Suprapubic skin (tissue), 4 donors: ENCODE data around the gene NAT16. TPM values are rescaled to one million over a fixed set of nuclear protein-coding genes. Genes with fewer than 3 reads are reported as not detected.
A peak's percentile ranks its signal among the peaks of the same experiment; 100 is the strongest.

Source experiments
- DNase-seq, 2 donors: peaks; one replicate each; pipeline ENCODE4 v3.0.0-alpha.2; 2019; ENCODE audit warnings: low spot score in 2 of 2
- H3K27ac ChIP-seq: fragments of 200-600 bp; sonication (generic); one replicate; pipeline ENCODE4 v1.5.1; 2019
- H3K27me3 ChIP-seq: fragments of 200-600 bp; sonication (generic); one replicate; pipeline ENCODE4 v1.5.1; 2019
- H3K36me3 ChIP-seq: fragments of 200-600 bp; sonication (generic); one replicate; pipeline ENCODE4 v1.5.1; 2019
- H3K4me1 ChIP-seq: fragments of 200-600 bp; sonication (generic); one replicate; pipeline ENCODE4 v1.5.1; 2019
- H3K4me3 ChIP-seq: fragments of 200-600 bp; sonication (generic); one replicate; pipeline ENCODE4 v1.5.1; 2019; ENCODE audit warnings: mild to moderate bottlenecking
- H3K9me3 ChIP-seq: fragments of 200-600 bp; sonication (generic); one replicate; pipeline ENCODE4 v1.5.1; 2019
- CTCF ChIP-seq, 2 donors: fragments of 200-600 bp in 1 of 2; fragments of 450-650 bp in 1 of 2; sonication (generic) in 1 of 2; IDR thresholded peaks; one replicate each; pipeline ENCODE4 v1.5.1; 2016 to 2019; ENCODE audit warnings: antibody characterized with exemption in 2 of 2, mild to moderate bottlenecking in 1 of 2, moderate library complexity in 1 of 2
- EP300 ChIP-seq: sonication (generic); formaldehyde crosslinking; IDR thresholded peaks from one replicate; pipeline ENCODE4 v1.6.1; 2017; ENCODE audit warnings: antibody characterized with exemption
- POLR2A ChIP-seq, 2 donors: fragments of 450-650 bp; IDR thresholded peaks; one replicate each; pipeline ENCODE4 v1.6.1; 2017; ENCODE audit warnings: antibody characterized with exemption in 2 of 2, mild to moderate bottlenecking in 2 of 2, moderate library complexity in 2 of 2
- POLR2AphosphoS5 ChIP-seq, 3 donors: sonication (generic); formaldehyde crosslinking; IDR thresholded peaks; one replicate each; pipeline ENCODE4 v1.6.1; 2017; ENCODE audit warnings: antibody characterized with exemption in 3 of 3
- WGBS: methylation state at CpG from one replicate; pipeline ENCODE4 v1.1.5; 2018; 5-methylcytosine and 5-hydroxymethylcytosine counted together
- total RNA-seq, 4 donors: library from RNA; depleted of rRNA; stranded (reverse); fragments of >200 nt; gene quantifications; one replicate each; pipeline ENCODE4 v1.1.0, GENCODE V29; 2016

NAT16 gene
- total RNA-seq, 4 donors from 2014 or later: not detected

DNA sequence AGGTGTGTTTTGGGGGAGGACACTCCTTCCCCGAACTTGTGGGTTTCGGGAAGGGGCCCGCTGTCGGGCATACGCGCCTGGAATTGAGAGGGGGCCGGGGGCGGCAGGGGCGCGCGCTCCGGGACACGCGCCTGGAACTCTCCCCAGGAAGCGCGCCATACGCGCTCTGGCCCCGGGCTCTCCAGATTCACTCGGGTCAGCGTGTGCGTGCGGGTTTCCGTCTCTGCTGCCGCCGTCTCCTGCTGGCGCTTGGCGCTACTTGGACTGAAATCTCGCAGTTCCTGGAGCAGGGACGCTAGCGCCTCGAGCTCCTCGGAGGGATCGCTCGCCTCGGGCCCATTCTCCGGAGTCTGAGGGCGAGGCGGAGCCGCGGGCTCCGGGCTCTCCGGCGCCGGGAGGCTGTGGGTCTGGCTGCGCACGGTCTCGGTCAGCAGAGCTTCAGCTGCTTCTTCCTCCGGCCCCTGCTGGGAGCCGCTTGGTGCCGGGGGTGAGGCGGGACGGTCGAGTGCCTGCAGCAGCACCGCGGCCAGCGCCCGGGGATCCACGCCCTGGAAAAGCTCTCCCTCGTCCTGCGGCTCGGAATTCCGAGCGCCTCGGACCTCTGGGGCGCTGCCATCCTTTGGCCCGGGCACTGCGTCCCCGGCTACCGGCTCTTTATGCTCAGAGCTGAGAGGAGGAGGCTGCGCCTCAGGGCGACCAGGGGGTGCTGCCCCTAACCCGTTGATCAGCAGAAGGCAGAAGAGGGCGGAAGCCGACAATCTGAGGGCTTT lies 15.8 kb downstream of the NAT16 start:
- H3K27me3 ChIP-seq: peaks cover 75% of the 10 kb centered on the region
- H3K4me3 ChIP-seq: peak overlapping the region; percentile 47
- 2% methylated on average over 31 of the region's 75 CpGs for WGBS
- TF ChIP-seq EP300: no peak
- peaks cover 46% of the 10 kb centered on the region for H3K4me1 ChIP-seq
- DNase-seq: no peak
- H3K36me3 ChIP-seq: peaks cover 16% of the 10 kb centered on the region
- H3K27ac ChIP-seq: no peak overlapping the region
- no peaks in the 10 kb centered on the region for H3K9me3 ChIP-seq

GRCh38 chr7:101163279-101164070 lies 16.6 kb downstream of the NAT16 start:
- H3K36me3 ChIP-seq: peaks cover 24% of the 10 kb centered on the region
- H3K4me1 ChIP-seq: peaks cover 45% of the 10 kb centered on the region
- no peaks in the 10 kb centered on the region for H3K9me3 ChIP-seq
- 2% methylated on average over 48 of the region's 92 CpGs for WGBS
- H3K4me3 ChIP-seq: peak overlapping the region; percentile 47
- TF ChIP-seq POLR2AphosphoS5 (IDR thresholded peaks at IDR 0.05) (no peak), EP300 (no peak), CTCF (IDR thresholded peaks at IDR 0.05) (no peak), POLR2A (IDR thresholded peaks at IDR 0.05) (no peak)
- peaks cover 67% of the 10 kb centered on the region for H3K27me3 ChIP-seq
- H3K27ac ChIP-seq: no peak overlapping the region
- no peak for DNase-seq

DNA sequence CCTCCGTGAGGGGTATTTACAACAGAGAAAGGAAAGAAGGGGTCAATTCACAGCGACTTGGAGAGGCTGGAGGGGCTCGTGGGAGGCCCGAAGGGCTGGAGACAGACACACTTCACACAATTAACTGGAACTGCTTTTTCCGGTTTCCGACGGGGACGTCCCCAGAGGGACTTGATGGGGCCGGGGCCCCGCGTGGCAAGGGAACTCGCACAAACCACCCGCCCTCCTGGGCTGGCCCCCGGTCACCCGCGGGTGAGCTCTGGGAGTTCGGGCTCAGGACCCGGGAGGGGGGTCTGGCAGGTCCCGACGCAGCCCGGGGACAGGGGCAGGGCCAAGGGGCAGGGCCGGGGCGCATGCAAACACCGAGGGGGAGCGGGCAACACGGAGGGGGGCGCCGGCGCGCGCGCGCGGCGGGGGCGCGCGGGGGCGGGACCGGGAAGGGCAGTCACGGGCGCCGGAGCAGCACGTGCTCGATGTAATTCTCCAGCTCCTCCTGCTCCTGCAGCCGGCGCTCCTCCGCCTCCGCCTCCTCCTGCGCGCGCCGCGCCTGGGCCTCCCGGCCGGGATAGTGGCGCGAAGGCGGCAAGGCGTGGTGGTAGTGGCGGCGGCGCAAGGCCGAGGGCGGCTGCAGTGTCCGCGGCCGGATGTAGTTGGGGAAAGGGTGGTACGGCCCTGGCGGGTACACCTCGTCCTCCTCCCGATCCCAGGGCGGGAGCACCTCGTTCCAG lies 17.4 kb downstream of the NAT16 start:
- WGBS: 8% methylated on average over 11 of the region's 74 CpGs
- no peak for DNase-seq
- peaks cover 45% of the 10 kb centered on the region for H3K4me1 ChIP-seq
- TF ChIP-seq CTCF (IDR thresholded peaks at IDR 0.05): no peak
- no peak for TF ChIP-seq EP300
- TF ChIP-seq POLR2AphosphoS5 (IDR thresholded peaks at IDR 0.05): no peak
- no peak for TF ChIP-seq POLR2A (IDR thresholded peaks at IDR 0.05)
- H3K27me3 ChIP-seq: peaks cover 59% of the 10 kb centered on the region
- peaks cover 32% of the 10 kb centered on the region for H3K36me3 ChIP-seq
- H3K4me3 ChIP-seq: peak overlapping the region; percentile 47
- H3K9me3 ChIP-seq: no peaks in the 10 kb centered on the region
- no peak overlapping the region for H3K27ac ChIP-seq

DNA sequence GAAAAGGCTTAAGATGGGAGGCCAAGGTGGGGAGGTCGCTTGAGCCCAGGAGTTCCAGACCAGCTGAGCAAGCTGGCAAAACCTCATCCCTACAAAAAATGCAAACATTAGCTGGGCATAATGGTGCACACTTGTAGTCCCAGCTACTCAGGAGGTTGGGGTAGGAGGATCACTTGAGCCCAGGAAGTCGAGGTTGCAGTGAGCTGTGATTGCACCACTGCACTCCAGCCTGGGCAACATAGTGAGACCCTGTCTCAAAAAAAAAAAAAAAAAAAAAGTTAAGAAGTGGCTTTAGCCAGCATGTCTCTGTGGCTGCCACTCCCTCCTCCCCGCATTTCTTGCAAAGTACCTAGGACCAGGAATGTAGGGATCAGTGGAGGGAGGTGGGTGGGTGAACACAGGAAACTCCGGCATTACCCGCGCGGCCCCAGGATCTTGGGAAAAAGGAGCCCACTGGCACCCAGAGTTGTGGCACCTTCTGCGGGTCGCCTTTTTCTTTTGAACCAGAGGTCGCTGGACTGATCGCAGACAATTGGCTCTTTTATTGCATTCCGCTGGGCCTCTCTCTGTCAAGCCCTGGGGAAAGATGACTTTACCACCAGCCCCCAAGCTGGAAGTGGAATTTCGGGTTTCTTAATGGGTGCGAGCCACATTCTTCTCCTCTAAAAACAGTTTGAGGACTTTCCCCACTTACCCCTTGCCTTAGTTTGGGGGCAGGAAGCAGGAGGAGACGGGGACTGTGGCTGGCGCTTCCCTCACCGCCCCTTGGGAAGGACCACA lies 18.2 kb downstream of the NAT16 start:
- Histone ChIP-seq H3K4me3 (peak overlapping the region; percentile 47), H3K36me3 (peaks cover 40% of the 10 kb centered on the region), H3K27me3 (peaks cover 51% of the 10 kb centered on the region), H3K9me3 (no peaks in the 10 kb centered on the region), H3K27ac (no peak overlapping the region), H3K4me1 (peaks cover 45% of the 10 kb centered on the region)
- no peak for TF ChIP-seq POLR2A (IDR thresholded peaks at IDR 0.05)
- no peak for TF ChIP-seq POLR2AphosphoS5 (IDR thresholded peaks at IDR 0.05)
- no peak for TF ChIP-seq EP300
- TF ChIP-seq CTCF (IDR thresholded peaks at IDR 0.05): no peak
- WGBS: 81% methylated on average over 17 of the region's 17 CpGs
- no peak for DNase-seq

DNA sequence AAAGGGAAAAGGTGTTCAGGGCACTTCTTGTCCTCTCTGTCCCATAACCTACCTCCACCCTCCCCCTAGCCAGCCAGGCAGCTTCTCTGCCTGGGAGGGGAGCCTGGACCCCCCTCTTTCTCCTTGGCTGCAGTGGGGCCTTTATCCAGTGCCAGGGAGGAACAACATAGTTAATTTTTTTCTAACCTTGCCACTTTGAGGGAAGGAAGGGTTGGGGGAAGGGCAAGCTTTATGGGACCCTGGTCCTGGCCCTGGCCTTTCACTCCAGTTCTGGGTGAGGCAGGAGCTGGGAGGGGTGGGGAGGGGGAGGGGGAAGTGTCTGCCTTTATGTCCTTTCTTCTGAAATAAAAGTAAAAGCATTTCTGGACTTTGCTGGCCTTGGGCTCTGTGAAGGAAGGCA lies 19.2 kb downstream of the NAT16 start:
- H3K27me3 ChIP-seq: peaks cover 41% of the 10 kb centered on the region
- H3K9me3 ChIP-seq: no peaks in the 10 kb centered on the region
- H3K36me3 ChIP-seq: peaks cover 40% of the 10 kb centered on the region
- no peak for DNase-seq
- H3K4me1 ChIP-seq: peaks cover 39% of the 10 kb centered on the region
- no peak overlapping the region for H3K4me3 ChIP-seq
- H3K27ac ChIP-seq: no peak overlapping the region
- TF ChIP-seq POLR2A (IDR thresholded peaks at IDR 0.05) (no peak), EP300 (no peak), POLR2AphosphoS5 (IDR thresholded peaks at IDR 0.05) (no peak)
